GM19099 (cell line): ENCODE results near the gene IGF1R.

Source experiments
- POLR2A ChIP-seq: IDR thresholded peaks from 3 replicates; pipeline ENCODE4 v1.6.1; 2011; ENCODE audit warnings: low read depth; ENCODE audit not compliant: insufficient read length; ENCODE audit errors: extremely low read depth

The IGF1R gene

DNA sequence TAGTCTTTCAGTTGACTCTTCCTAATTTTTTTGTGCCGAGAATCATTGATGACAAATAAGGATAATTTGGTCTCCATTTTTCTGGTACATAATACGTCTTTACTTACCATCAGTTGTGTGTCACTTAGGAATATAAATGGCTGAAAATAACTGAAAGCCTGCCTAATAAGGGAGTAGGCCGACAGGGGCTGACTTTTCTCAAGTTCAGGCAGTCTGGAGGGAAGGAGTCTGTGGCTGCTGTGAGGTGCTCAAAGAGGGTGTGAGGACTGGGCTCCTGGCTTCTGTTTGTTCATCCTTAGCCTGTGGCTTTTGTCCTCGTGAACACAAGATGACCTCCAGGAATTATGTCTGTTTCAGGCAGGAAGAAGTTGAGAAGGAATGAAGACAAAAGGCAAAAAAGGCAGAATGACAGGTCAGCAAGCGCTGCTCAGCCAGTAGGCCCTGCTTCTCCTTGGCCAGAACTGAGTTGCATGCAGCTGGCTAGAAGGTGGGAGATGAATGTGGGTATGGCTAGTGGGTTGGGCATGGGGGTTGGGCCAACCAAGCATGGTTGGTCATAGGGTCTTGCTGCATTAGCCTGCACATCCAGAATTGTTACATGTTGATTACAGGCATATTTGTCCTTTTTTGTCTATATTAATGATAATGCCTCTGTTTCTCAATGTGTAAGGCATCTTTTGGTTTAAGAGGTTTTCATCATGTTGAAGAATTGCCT, 29.2 kb downstream of the IGF1R start:
- no peak for TF ChIP-seq POLR2A

DNA sequence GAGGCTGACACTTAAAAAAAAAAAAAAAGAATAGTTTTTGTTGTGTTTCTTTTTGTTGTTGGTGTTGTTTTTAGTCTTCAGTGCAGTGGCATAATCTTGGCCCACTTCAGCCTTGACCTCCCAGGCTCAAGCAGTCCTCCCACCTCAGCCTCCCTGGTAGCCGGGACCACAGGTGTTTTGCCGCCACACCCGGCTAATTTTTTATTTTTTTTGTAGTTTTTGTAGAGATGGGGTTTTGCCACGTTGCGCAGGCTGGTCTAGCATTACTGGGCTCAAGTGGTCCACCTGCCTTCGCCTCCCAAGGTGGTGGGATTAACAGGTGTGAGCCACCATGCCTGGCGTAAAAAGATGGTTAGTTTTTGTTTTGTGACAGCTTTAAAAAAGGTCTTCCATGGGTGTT, 30.1 kb downstream of the IGF1R start:
- no peak for TF ChIP-seq POLR2A

DNA sequence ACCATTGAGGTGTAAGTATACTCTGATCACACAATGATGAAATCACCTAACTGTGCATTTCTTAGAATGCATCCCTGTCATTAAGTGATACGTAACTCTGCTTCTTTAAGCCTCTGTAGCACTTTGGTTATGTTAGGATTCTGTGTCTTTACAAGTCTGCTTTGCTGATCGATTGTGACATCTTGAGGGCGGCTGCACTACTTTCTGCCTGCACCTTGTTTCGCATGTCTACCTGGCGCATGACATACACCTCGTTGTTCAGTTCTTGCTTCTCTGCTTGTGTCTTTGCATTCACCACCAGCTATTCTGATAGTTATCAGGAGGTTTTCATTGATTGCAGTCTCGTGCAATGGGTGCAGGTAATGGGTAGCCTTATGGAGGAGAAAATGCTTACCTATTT, 32.7 kb downstream of the IGF1R start:
- no peak for TF ChIP-seq POLR2A

DNA sequence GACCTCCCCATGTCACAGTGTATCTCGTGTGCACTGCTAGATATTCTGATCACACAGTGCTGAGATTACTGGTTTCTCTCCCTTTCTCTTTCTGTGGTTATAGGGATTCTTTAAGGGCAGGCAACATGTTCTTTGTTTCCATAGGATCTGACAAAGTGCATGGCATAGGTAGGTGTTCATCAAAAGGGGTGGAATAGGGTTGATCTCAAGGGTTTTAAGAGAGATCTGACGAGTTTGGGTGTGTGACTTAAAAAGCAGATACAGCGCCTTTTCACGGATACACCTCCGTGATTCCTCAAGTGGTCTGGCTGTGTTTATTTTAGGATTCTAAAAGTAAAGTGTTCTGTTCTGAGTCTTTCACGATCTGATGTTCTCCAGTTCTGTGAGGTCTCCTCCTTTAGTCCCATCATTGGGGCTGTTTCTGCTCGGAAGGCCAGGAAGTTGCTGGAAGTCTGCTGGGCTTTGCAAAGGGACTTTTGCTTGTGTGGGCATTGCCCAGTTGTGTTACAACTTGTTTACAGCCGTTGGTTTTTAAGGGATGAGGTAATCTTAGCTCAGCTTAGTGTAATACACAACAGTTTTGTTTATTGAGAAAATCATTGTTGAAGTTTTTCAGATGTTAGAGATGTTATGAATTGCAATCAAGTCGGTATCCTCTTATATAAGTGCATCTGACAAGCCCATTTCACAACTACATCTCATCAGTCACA, 34.8 kb downstream of the IGF1R start:
- no peak for TF ChIP-seq POLR2A

DNA sequence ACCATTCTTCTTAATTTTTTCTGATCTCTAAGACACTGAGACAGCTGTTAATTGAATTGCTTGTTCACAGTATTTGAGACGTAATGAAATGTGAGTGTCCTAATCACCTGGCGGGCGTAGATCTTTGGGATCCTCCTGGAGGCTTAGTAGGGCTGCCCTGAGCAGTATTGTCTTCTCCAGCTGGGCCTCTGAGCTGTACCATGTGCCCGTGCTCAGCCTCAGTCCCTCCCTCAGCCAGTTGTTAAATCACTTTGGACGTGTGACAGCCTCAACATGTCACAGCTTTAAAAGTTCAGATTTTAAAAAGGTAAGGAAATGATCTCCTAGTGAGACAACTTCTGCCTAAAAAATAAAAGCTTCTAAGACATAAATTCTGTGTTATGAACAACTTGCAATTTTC, 35.5 kb downstream of the IGF1R start:
- no peak for TF ChIP-seq POLR2A

DNA sequence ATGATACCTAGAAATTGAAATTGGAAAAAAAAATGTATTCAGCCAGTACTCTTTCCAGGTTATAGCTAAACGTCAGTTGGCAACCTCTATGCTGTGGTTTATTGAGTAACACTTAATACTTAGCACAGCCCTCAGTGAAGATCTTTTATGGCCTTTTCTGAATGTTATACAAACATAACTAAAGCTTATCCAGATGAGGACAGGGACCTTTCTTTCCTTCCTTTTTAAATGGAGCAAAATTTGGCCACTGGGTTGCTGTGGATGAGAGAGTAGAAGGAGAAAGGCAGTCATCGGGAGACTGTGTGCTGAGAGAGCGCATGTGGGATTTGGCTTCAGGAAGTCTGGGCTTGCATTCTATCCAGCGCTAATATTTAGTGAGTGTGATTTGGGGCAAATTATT, 36.1 kb downstream of the IGF1R start:
- no peak for TF ChIP-seq POLR2A

DNA sequence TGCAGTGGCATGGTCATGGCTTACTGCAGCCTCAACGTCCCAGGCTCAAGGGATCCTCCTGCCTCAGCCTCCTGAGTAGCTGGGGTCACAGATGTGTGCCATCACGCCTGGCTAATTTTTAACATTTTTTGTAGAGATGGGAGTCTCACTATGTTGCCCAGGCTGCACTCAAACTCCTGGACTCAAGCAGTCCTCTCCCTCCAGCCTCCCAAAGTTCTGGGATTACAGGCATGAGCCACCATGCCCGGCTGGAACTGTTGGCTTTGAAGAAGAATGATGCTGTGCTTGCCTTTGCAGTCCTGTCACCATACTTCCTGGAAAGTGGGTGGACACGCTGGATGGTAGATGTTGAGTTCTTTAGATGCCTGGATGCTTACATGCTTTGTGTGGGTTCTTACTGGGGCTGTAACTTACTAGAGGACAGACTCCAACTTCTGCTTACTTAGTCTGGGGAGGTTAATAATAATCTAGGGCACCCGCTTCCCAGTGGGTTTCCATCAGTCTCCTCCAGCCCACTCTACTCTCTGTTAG, 36.7 kb downstream of the IGF1R start:
- no peak for TF ChIP-seq POLR2A

DNA sequence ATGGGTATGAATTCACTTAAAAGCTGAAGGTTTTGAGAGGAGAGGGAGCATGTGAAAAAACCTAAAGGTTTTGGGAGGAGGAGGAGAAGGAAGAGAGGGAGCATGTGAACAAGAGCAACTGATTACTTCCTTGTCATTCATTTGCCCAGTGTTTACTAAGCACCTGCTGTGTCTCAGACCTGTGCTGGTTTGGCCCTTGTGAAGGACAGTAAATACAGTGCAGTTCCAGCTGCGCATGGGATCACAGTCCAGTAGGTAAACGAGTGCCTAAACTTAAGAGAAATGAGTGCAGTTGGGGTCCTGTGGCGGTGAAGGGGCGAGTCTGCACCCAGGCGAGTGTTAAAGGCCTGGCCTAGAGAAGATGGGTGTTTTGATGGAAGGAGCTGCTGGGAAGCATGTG, 38.6 kb downstream of the IGF1R start:
- no peak for TF ChIP-seq POLR2A

DNA sequence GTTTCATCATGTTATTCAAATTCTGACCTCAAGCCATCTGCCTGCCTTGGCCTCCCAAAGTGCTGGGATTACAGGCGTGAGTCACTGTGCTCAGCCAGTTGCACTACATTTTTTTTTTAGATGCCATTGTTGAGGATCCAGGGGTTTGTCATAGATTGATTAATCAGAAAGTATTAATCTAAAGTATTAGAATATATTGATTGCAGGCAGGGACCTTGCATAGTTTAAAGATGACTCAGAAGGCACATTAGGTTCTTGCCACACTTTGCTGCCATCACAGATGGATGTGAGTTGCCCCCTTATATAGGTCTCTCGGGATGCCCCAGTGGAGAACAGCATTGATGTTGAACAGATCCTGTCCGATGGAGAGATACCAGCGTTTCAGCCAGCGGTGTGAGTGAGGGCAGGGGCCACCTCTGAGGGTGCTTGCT, 41.1 kb downstream of the IGF1R start:
- TF ChIP-seq POLR2A: no peak

DNA sequence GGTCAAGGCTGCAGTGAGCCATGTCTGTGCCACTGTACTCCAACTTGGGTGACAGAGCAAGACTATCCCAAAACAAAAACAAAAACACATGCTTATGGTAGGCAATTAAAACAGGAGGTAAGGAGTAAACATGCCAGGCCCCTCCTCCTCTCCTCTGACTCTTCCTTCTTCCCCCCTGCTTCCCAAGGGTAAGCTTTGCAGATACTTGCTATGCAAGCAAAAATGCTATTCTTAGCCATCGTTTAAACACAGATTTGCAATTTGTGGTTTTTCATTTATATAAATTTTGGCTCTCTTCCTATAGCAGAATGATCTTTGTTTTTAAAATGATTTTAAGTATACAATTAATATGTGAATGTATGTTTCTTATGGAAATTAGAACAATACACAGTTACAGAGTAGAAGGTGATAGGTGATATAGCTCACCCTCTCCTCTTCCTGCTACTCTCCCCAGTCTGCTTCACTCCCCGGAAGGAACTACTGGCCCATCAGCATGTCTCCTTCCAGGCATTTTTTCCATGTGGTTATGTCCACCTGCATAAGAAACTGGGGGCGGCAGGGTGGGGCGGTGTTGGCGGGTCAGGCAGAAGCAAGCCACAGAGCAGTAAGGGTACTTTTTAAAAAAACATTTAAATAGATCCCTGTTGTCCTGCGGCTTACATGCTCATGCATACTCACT, 42.1 kb downstream of the IGF1R start:
- no peak for TF ChIP-seq POLR2A

DNA sequence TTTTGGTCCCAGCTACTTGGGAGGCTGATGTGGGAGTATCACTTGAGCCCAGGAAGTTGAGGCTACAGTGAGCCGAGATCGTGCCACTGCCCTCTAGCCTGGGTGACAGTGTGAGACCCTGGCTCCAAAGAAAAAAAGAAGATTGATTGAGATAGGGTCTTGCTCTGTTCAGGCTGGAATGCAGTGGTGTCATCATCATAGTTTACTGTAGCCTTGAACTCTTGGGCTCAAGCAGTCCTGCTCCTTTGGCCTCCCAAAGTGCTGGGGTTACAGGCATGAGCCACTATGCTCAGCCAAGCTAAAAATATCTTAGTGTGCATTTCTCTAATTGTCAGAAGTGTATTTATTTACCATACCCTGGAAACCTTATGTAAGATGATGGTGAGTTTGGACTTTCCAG, 43.9 kb downstream of the IGF1R start:
- no peak for TF ChIP-seq POLR2A

DNA sequence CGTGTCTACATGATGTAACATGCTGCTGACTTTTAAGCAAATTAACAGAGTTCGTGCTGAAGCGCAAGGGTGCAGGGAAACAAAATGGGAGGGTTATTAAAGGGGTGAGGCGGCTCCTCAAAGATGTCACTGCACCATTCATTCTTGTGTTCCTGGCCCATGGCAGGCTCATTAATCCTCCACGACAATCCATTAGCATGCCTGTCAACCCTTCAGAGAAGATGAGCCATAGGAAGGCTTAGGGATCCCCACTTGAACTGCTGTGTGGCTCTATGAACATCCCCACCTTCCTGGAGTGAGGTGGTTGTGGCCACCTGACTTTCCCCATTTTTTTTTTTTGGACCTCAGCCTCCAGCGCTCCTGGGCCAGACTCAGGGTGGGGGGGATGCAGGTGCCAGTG, 45.8 kb downstream of the IGF1R start:
- TF ChIP-seq POLR2A: no peak

DNA sequence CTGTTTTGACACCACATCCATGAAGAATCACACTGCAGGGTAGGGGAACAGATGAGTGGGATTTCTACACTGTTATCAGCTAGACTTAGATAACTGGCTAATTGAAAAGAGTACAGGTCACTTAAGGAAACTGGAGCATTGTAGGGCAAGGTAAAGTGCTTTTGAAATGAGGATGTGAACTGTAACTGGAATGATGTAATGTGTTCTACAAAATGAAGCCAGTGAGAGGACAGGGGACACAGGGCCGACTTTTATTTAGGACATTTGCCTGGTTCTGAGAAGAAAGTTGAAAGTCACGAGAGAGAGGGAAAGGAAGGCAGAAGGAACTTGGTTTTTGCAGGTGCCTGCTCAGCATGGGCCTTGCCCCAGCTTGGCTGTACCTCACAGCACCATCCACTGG, 50.5 kb downstream of the IGF1R start:
- no peak for TF ChIP-seq POLR2A

DNA sequence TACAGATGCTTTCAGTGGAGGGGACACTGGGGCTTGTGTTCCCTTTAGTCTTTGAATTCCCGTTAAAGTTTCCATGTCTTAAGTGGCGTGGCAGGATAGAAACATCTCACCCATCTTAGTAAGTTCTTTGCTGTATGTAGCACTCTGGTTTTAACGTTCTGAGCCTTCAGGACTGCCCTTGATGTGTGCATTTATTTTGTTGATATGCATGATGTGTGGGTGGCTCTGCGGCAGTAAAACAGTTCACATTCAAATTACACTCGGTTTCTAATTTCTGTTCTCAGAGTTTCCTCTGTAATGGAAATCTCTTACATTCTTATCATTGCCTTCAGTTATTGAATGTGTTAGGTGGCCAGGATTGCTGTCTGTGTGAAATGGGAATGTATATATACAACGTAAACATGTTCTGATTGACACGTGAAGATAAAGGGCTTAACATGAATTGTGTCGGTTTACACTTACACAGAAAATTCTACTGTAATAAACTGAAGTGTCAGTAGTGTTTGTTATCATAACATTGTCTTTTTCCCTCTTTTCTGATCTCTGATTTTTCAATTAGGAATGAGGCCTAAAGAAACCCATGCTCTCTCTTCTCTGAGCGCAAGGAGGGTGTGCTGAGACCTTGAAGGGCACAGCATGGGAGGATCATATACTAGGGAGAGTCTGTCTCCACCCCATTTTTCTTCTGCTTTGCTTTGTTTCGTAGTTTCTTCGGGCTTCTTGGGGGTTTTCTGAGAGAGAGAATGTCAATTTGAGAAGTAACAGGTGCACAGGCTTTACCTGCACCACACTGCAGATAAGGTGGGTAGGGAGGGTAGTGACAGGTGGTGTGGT, 51.5 kb downstream of the IGF1R start:
- no peak for TF ChIP-seq POLR2A

DNA sequence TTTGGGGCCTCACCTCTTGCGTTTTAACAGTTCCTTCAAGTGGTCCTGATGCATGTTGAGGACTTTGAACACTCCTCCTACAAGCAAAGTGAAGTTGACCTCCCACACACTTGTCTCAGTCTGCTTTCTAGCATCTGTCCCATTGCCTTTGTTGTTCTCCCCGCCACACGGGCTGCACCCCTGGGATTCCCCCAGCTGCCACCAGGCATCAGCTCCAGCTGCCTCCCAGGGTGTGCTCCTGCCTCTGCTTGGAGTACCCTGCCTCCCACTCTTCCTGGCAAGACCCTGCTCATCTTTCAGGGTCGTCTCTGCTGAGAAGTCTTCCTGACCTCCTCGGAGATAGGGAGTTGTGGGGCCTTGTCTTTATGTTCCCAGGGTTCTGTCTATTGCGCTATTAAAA, 52.2 kb downstream of the IGF1R start:
- TF ChIP-seq POLR2A: no peak
